ENCODE results near the gene PLA2G2C. TPM values are rescaled to one million over a fixed set of nuclear protein-coding genes. Genes with fewer than 3 reads are reported as not detected.

The PLA2G2C gene
- total and polyA plus RNA-seq, 10 donors = 0.17 TPM; not detected in 9

DNA sequence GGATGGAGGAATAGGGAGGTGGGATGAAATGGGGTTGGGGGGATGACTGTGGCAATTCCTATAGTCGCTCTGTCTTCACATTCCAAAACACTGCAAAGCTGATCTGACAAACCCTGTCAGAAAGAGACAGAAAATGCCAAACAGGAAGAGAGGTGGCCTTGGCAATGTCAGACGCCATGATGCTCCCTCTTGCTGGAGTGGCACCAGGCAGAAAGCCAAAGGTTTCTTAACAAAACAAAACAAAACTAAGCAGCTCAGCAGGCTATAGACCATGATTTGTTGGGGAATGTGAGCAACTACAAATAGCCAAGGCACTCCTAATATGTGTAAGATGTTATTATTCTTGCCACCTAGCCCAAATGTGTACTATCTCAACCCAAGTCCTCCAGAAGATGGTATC lies 42.9 kb upstream of the PLA2G2C start:
- no peaks in the 10 kb centered on the region for H3K9me3 ChIP-seq
- no peak overlapping the region for H3K27ac ChIP-seq
- peaks cover 0 to 3% (median 0%) of the 10 kb centered on the region in 6 donors for H3K4me1 ChIP-seq
- no peaks in the 10 kb centered on the region for H3K36me3 ChIP-seq
- TF ChIP-seq, protein P1, sequence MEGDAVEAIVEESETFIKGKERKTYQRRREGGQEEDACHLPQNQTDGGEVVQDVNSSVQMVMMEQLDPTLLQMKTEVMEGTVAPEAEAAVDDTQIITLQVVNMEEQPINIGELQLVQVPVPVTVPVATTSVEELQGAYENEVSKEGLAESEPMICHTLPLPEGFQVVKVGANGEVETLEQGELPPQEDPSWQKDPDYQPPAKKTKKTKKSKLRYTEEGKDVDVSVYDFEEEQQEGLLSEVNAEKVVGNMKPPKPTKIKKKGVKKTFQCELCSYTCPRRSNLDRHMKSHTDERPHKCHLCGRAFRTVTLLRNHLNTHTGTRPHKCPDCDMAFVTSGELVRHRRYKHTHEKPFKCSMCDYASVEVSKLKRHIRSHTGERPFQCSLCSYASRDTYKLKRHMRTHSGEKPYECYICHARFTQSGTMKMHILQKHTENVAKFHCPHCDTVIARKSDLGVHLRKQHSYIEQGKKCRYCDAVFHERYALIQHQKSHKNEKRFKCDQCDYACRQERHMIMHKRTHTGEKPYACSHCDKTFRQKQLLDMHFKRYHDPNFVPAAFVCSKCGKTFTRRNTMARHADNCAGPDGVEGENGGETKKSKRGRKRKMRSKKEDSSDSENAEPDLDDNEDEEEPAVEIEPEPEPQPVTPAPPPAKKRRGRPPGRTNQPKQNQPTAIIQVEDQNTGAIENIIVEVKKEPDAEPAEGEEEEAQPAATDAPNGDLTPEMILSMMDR (IDR thresholded peaks at IDR 0.05 in 8 of 11, conservative IDR thresholded peaks at IDR 0.05 in 3 of 11) = no peak
- TF ChIP-seq POLR2A (IDR thresholded peaks at IDR 0.05) = no peak
- no peak for TF ChIP-seq POLR2AphosphoS5 (IDR thresholded peaks at IDR 0.05)
- intact Hi-C loops (cut with DNase I; ENCODE audit: low total_unique reads) = no loop called here
- peaks cover 0 to 60% (median 7%) of the 10 kb centered on the region in 7 donors for H3K27me3 ChIP-seq (replicated peaks in 1 of 7)
- DNase-seq = no peak
- 43 to 77% (median 64%) methylated on average over 2 of the region's 2 CpGs for WGBS, 5 donors
- no peak overlapping the region for H3K4me3 ChIP-seq

GRCh38 chr1:20228314-20228825 lies 42.1 kb upstream of the PLA2G2C start:
- no peak for DNase-seq
- 82 to 91% (median 89%) methylated on average over 11 of the region's 11 CpGs for WGBS, 5 donors
- H3K9me3 ChIP-seq = no peaks in the 10 kb centered on the region
- H3K4me3 ChIP-seq = no peak overlapping the region
- no peak for TF ChIP-seq POLR2A (IDR thresholded peaks at IDR 0.05)
- peaks cover 0 to 3% (median 0%) of the 10 kb centered on the region in 6 donors for H3K4me1 ChIP-seq
- intact Hi-C loops (cut with DNase I; ENCODE audit: low total_unique reads) = no loop called here
- no peak overlapping the region for H3K27ac ChIP-seq
- H3K36me3 ChIP-seq = no peaks in the 10 kb centered on the region
- peaks cover 0 to 60% (median 0%) of the 10 kb centered on the region in 7 donors for H3K27me3 ChIP-seq (replicated peaks in 1 of 7)

DNA sequence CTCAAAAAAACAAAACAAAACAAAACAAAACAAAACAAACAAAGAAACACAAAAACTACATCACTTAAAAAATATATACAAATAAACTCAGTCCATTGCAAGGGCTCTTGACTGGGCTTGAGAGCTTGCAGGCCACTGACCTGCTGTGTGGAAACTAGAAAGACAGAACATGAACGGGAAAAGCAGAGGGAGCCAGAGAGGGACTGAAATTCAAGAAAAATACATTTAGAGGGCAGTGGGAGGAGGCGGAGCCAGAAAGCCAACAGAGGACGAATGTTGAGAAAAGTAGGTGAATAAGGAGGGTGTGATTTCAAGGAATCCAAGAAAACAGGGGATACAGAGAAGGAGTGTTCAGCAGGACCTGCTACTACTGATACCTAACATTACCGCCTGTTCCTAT lies 41.4 kb upstream of the PLA2G2C start:
- Histone ChIP-seq H3K36me3 (no peaks in the 10 kb centered on the region), H3K4me3 (no peak overlapping the region), H3K9me3 (no peaks in the 10 kb centered on the region), H3K27ac (no peak overlapping the region), H3K27me3 (replicated peaks in 1 of 7) (peaks cover 0 to 60% (median 0%) of the 10 kb centered on the region in 7 donors), H3K4me1 (peaks cover 0 to 6% (median 0%) of the 10 kb centered on the region in 6 donors)
- no peak for DNase-seq
- TF ChIP-seq POLR2A (IDR thresholded peaks at IDR 0.05) = no peak
- TF ChIP-seq POLR2AphosphoS5 (IDR thresholded peaks at IDR 0.05) = no peak
- TF ChIP-seq, protein P1 (IDR thresholded peaks at IDR 0.05 in 8 of 11, conservative IDR thresholded peaks at IDR 0.05 in 3 of 11) = no peak
- intact Hi-C loops (cut with DNase I; ENCODE audit: low total_unique reads) = no loop called here
- 61 to 71% (median 66%) methylated on average over 4 of the region's 4 CpGs for WGBS, 5 donors

DNA sequence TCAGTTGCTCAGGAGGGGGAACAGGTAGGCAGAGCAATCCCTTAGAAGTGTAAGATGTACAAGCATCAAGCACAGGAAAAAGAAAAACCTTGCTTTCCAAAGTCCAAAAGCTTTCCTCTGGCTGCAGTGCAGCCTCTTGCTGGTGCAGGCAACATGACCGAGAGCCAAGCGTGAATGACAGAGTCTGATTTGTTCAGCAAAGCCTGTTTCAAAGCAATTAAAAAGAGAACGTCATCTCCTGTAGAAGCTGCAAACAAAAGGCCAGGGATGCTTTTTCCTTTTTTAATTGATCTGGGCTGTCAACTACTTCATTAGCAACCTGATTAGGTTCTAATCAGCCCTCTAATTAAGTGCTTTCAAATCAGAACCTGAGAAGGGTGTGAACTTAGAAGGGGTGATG lies 38.2 kb upstream of the PLA2G2C start:
- H3K27me3 ChIP-seq (replicated peaks in 1 of 7) = peaks cover 0 to 68% (median 0%) of the 10 kb centered on the region in 7 donors
- WGBS, 5 donors = 65 to 82% (median 70%) methylated on average over 3 of the region's 3 CpGs
- H3K27ac ChIP-seq = no peak overlapping the region
- H3K9me3 ChIP-seq = no peaks in the 10 kb centered on the region
- no peaks in the 10 kb centered on the region for H3K36me3 ChIP-seq
- TF ChIP-seq, protein P1 (IDR thresholded peaks at IDR 0.05 in 8 of 11, conservative IDR thresholded peaks at IDR 0.05 in 3 of 11) = no peak
- TF ChIP-seq POLR2A (IDR thresholded peaks at IDR 0.05) (no peak), POLR2AphosphoS5 (IDR thresholded peaks at IDR 0.05) (no peak)
- H3K4me1 ChIP-seq = peaks cover 0 to 6% (median 0%) of the 10 kb centered on the region in 6 donors
- DNase-seq = no peak
- intact Hi-C loops (cut with DNase I; ENCODE audit: low total_unique reads) = no loop called here
- no peak overlapping the region for H3K4me3 ChIP-seq
